ENCODE data around the gene EYS.
"Not testable (repeated sequence)": the region's sequence is repeated elsewhere in the genome, so short reads cannot be mapped to it uniquely, and the experiment has no call there.

Gene EYS

GRCh38 chr6:63862486-63863198 is 1844.4 kb downstream of the EYS start:
- no peak for DNase-seq

GRCh38 chr6:63859528-63859927 is 1847.5 kb downstream of the EYS start:
- no peak for DNase-seq

- DNase-seq = no peak
These were observed 1848.3 kb downstream of the EYS start for GRCh38 chr6:63858691-63859090.

GRCh38 chr6:63856271-63856670 is 1850.8 kb downstream of the EYS start:
- DNase-seq = no peak

- no peak for DNase-seq
These were observed 1862.7 kb downstream of the EYS start for GRCh38 chr6:63844287-63844686.

- DNase-seq = no peak
These were observed 1867.5 kb downstream of the EYS start for GRCh38 chr6:63839485-63839884.

- DNase-seq = not testable (repeated sequence)
These were observed 1878.3 kb downstream of the EYS start for GRCh38 chr6:63828678-63829077.

- DNase-seq = no peak
These were observed 1882.3 kb downstream of the EYS start for GRCh38 chr6:63824722-63825121.

- no peak for DNase-seq
These were observed 1885.6 kb downstream of the EYS start for GRCh38 chr6:63821442-63821841.

GRCh38 chr6:63819831-63820230 is 1887.2 kb downstream of the EYS start:
- DNase-seq = no peak

- no peak for DNase-seq
These were observed 1889.5 kb downstream of the EYS start for GRCh38 chr6:63817492-63818050.

- no peak for DNase-seq
These were observed 1890.0 kb downstream of the EYS start for GRCh38 chr6:63816982-63817436.

GRCh38 chr6:63816401-63816981 is 1890.5 kb downstream of the EYS start:
- no peak for DNase-seq

GRCh38 chr6:63814459-63814858 is 1892.6 kb downstream of the EYS start:
- DNase-seq = no peak

GRCh38 chr6:63813566-63814120 is 1893.4 kb downstream of the EYS start:
- DNase-seq = no peak

GRCh38 chr6:63808576-63808975 is 1898.5 kb downstream of the EYS start:
- DNase-seq = no peak

GRCh38 chr6:63807056-63807455 is 1900.0 kb downstream of the EYS start:
- DNase-seq = no peak

- DNase-seq = no peak
These were observed 1900.5 kb downstream of the EYS start for GRCh38 chr6:63806573-63806913.

- no peak for DNase-seq
These were observed 1901.0 kb downstream of the EYS start for GRCh38 chr6:63805808-63806572.

- no peak for DNase-seq
These were observed 1901.7 kb downstream of the EYS start for GRCh38 chr6:63805345-63805744.

- no peak for DNase-seq
These were observed 1902.6 kb downstream of the EYS start for GRCh38 chr6:63804381-63804956.

- DNase-seq = no peak
These were observed 1903.7 kb downstream of the EYS start for GRCh38 chr6:63803371-63803770.

- DNase-seq = no peak
These were observed 1904.3 kb downstream of the EYS start for GRCh38 chr6:63802606-63803206.
